PC-9 (cell line): ENCODE results near the gene CD8B.
"Not testable (repeated sequence)": the region's sequence is repeated elsewhere in the genome, so short reads cannot be mapped to it uniquely, and the experiment has no call there.

ENCODE experiments used
- CTCF ChIP-seq: fragments of 200-600 bp; sonication (generic); conservative IDR thresholded peaks from 2 replicates; pipeline ENCODE4 v1.6.1; 2017; ENCODE audit warnings: mixed run types, antibody characterized with exemption, mild to moderate bottlenecking, moderate library complexity
- EZH2 ChIP-seq: fragments of 200-600 bp; sonication (generic); IDR thresholded peaks from 2 replicates; pipeline ENCODE4 v1.8.0; 2017; ENCODE audit warnings: antibody characterized with exemption, low read depth

- not testable (repeated sequence) for TF ChIP-seq EZH2, CTCF
Measured at GRCh38 chr2:86837714-86838113, 24.0 kb downstream of the CD8B start.
